Measurements from ENCODE around the gene ZNF664. TPM values are rescaled to one million over a fixed set of nuclear protein-coding genes. Genes with fewer than 3 reads are reported as not detected.

The ZNF664 gene
- total RNA-seq, 1 experiment from 2014 or later: 124 TPM

- ChIA-PET POLR2A (interaction anchor here (2.1 kb wide), 1 partner anchor 18 kb away, joined by 5 read pairs; the partner anchor contains the start of genes CCDC92 and ZNF664), CTCF (no interaction called here), RAD21 (ENCODE audit: low non-redundant PET in 1 of 2, low total read pairs in 2 of 2, uncharacterized antibody in 2 of 2, unreplicated experiment in 2 of 2) (no interaction called here)
- H3K9me2 ChIP-seq (ENCODE audit: insufficient read depth): no peaks in the 10 kb centered on the region
- H3K4me3 ChIP-seq (replicated peaks in 1 of 2; ENCODE audit: low read depth in 1 of 2, low read length in 2 of 2): no peak overlapping the region
- H3K27me3 ChIP-seq (ENCODE audit: insufficient read depth, low read length): no peaks in the 10 kb centered on the region
- H2AFZ ChIP-seq (ENCODE audit: low read depth, low read length, poor library complexity, severe bottlenecking): no peak overlapping the region
- no peak overlapping the region for H3K4me2 ChIP-seq (ENCODE audit: low read length)
- no peak for ATAC-seq
- BruUV-seq (replicated peaks): no TSS peak
- no peak overlapping the region for H3K9ac ChIP-seq (ENCODE audit: low read length)
- intact Hi-C loops (cut with micrococcal nuclease): no loop called here
- TF ChIP-seq, protein P1, sequence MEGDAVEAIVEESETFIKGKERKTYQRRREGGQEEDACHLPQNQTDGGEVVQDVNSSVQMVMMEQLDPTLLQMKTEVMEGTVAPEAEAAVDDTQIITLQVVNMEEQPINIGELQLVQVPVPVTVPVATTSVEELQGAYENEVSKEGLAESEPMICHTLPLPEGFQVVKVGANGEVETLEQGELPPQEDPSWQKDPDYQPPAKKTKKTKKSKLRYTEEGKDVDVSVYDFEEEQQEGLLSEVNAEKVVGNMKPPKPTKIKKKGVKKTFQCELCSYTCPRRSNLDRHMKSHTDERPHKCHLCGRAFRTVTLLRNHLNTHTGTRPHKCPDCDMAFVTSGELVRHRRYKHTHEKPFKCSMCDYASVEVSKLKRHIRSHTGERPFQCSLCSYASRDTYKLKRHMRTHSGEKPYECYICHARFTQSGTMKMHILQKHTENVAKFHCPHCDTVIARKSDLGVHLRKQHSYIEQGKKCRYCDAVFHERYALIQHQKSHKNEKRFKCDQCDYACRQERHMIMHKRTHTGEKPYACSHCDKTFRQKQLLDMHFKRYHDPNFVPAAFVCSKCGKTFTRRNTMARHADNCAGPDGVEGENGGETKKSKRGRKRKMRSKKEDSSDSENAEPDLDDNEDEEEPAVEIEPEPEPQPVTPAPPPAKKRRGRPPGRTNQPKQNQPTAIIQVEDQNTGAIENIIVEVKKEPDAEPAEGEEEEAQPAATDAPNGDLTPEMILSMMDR (IDR thresholded peaks at IDR 0.05 in 2 of 3, conservative IDR thresholded peaks at IDR 0.05 in 1 of 3; ENCODE audit: borderline replicate concordance in 1 of 3, insufficient read depth in 1 of 3, low read depth in 2 of 3, low read length in 2 of 3): no peak
- TF ChIP-seq, protein P2, sequence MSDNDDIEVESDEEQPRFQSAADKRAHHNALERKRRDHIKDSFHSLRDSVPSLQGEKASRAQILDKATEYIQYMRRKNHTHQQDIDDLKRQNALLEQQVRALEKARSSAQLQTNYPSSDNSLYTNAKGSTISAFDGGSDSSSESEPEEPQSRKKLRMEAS (IDR thresholded peaks at IDR 0.05): no peak
- TF ChIP-seq ZNF274 (IDR thresholded peaks at IDR 0.05; ENCODE audit: low read depth, low read length) (no peak), JUND (IDR thresholded peaks at IDR 0.05) (no peak), SRF (IDR thresholded peaks at IDR 0.05; ENCODE audit: low read depth) (no peak), EZH2 (IDR thresholded peaks at IDR 0.05) (no peak), TCF7L2 (IDR thresholded peaks at IDR 0.05; ENCODE audit: borderline replicate concordance, extremely low read depth, insufficient read depth, insufficient read length) (no peak), ELF1 (IDR thresholded peaks at IDR 0.05; ENCODE audit: borderline replicate concordance, low read depth) (no peak), POLR2AphosphoS5 (IDR thresholded peaks at IDR 0.05; ENCODE audit: low read depth, low read length) (no peak), SP1 (IDR thresholded peaks at IDR 0.05; ENCODE audit: low read depth) (no peak), EGR1 (IDR thresholded peaks at IDR 0.05; ENCODE audit: low read depth) (no peak), FOSL1 (IDR thresholded peaks at IDR 0.05; ENCODE audit: low read depth) (no peak)
- TF ChIP-seq, protein P3, sequence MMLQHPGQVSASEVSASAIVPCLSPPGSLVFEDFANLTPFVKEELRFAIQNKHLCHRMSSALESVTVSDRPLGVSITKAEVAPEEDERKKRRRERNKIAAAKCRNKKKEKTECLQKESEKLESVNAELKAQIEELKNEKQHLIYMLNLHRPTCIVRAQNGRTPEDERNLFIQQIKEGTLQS (IDR thresholded peaks at IDR 0.05): no peak
- TF ChIP-seq, protein P4, sequence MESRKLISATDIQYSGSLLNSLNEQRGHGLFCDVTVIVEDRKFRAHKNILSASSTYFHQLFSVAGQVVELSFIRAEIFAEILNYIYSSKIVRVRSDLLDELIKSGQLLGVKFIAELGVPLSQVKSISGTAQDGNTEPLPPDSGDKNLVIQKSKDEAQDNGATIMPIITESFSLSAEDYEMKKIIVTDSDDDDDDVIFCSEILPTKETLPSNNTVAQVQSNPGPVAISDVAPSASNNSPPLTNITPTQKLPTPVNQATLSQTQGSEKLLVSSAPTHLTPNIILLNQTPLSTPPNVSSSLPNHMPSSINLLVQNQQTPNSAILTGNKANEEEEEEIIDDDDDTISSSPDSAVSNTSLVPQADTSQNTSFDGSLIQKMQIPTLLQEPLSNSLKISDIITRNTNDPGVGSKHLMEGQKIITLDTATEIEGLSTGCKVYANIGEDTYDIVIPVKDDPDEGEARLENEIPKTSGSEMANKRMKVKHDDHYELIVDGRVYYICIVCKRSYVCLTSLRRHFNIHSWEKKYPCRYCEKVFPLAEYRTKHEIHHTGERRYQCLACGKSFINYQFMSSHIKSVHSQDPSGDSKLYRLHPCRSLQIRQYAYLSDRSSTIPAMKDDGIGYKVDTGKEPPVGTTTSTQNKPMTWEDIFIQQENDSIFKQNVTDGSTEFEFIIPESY (IDR thresholded peaks at IDR 0.05; ENCODE audit: extremely low read depth, insufficient replicate concordance, low read length): no peak
- peaks cover 86% of the 10 kb centered on the region for H3K79me2 ChIP-seq (ENCODE audit: insufficient read depth, low read length)
- H3K36me3 ChIP-seq (ENCODE audit: control insufficient read depth in 1 of 2, insufficient read depth in 2 of 2, low read length in 2 of 2): peaks cover 18 to 20% of the 10 kb centered on the region in 2 experiments; a peak in 3 of 4 replicates
- H3K4me1 ChIP-seq (ENCODE audit: control insufficient read depth in 1 of 2, insufficient read depth in 2 of 2, low read length in 2 of 2): no peaks in the 10 kb centered on the region
- 0 out of 2 replicates have a peak, but pooled peaks cover 4% of the 10 kb centered on the region for H4K20me1 ChIP-seq (ENCODE audit: insufficient read depth)
- DNase-seq (ENCODE audit: low read depth, low spot score): no peak
- no peak overlapping the region for H3K27ac ChIP-seq (ENCODE audit: low read depth, low read length)
- no peaks in the 10 kb centered on the region for H3K9me3 ChIP-seq (ENCODE audit: control insufficient read depth in 1 of 2, insufficient read depth in 1 of 2, low read depth in 1 of 2, low read length in 2 of 2)
These were observed 17.5 kb downstream of the ZNF664 start for GRCh38 chr12:123990511-123990910.

All from HCT116 (cell line).